Measurements from ENCODE around the gene DHRS1. TPM values are rescaled to one million over a fixed set of nuclear protein-coding genes. Genes with fewer than 3 reads are reported as not detected.

The DHRS1 gene
- total RNA-seq, result 17.5 and 25.1 TPM in 2 replicates
- polyA plus RNA-seq (2012), result 40.3 TPM

- DNase-seq (ENCODE audit: low read depth), result peak; percentile 90
Observed at GRCh38 chr14:24299255-24300191, at the start of gene DHRS1, which contains the start of gene NOP9. Gene DHRS1 (minus strand): TSS chr14:24299780. CDS start chr14:24299106, 674 bp downstream. Gene NOP9 (plus strand): TSS chr14:24299850. CDS start chr14:24299955, 105 bp downstream.

GRCh38 chr14:24348186-24348585 is 48.6 kb upstream of the DHRS1 start:
- no peak for DNase-seq (ENCODE audit: low read depth)

GRCh38 chr14:24347134-24347533 is 47.6 kb upstream of the DHRS1 start:
- DNase-seq (ENCODE audit: low read depth), result no peak

- DNase-seq (ENCODE audit: low read depth), result no peak
Observed at GRCh38 chr14:24343795-24344660, 44.4 kb upstream of the DHRS1 start.

- no peak for DNase-seq (ENCODE audit: low read depth)
Observed at GRCh38 chr14:24342889-24343288, 43.3 kb upstream of the DHRS1 start.

- no peak for DNase-seq (ENCODE audit: low read depth)
Observed at GRCh38 chr14:24340606-24341005, 41.0 kb upstream of the DHRS1 start.

GRCh38 chr14:24339284-24340151 is 39.9 kb upstream of the DHRS1 start, which contains the start of gene RIPK3:
Gene RIPK3 (minus strand): TSS chr14:24339991. CDS start chr14:24339826, 165 bp downstream.
- no peak for DNase-seq (ENCODE audit: low read depth)

GRCh38 chr14:24338843-24339242 is 39.3 kb upstream of the DHRS1 start:
- DNase-seq (ENCODE audit: low read depth), result no peak

- DNase-seq (ENCODE audit: low read depth), result no peak
Observed at GRCh38 chr14:24337824-24338175, 38.2 kb upstream of the DHRS1 start.

- DNase-seq (ENCODE audit: low read depth), result no peak
Observed at GRCh38 chr14:24337144-24337823, 37.7 kb upstream of the DHRS1 start.

- no peak for DNase-seq (ENCODE audit: low read depth)
Observed at GRCh38 chr14:24335461-24336171, 36.0 kb upstream of the DHRS1 start.

GRCh38 chr14:24334431-24335291 is 35.1 kb upstream of the DHRS1 start, which contains the start of gene ADCY4:
Gene ADCY4 (minus strand): TSS chr14:24335071. CDS start chr14:24334652, 419 bp downstream.
- no peak for DNase-seq (ENCODE audit: low read depth)

- peak; percentile 69 for DNase-seq (ENCODE audit: low read depth)
Observed at GRCh38 chr14:24332268-24332993, 32.9 kb upstream of the DHRS1 start.

- DNase-seq (ENCODE audit: low read depth), result no peak
Observed at GRCh38 chr14:24331731-24332267, 32.2 kb upstream of the DHRS1 start.

- no peak for DNase-seq (ENCODE audit: low read depth)
Observed at GRCh38 chr14:24330973-24331674, 31.5 kb upstream of the DHRS1 start.

- DNase-seq (ENCODE audit: low read depth), result no peak
Observed at GRCh38 chr14:24329736-24330135, 30.2 kb upstream of the DHRS1 start.
